Esophagus muscularis mucosa (tissue), 4 donors: ENCODE measurements around the gene CCNG2. TPM values are rescaled to one million over a fixed set of nuclear protein-coding genes. Genes with fewer than 3 reads are reported as not detected.

Experiments
- DNase-seq: peaks from one replicate; pipeline ENCODE4 v3.0.0-alpha.2; 2017; ENCODE audit errors: extremely low spot score
- H3K27ac ChIP-seq, 4 donors: fragments of 200-600 bp; sonication (generic); replicated peaks in 1 of 4; 1 replicate in 3 of 4; 2 replicates in 1 of 4; pipeline ENCODE4 v1.5.1; 2016 to 2019; ENCODE audit warnings: mild to moderate bottlenecking in 1 of 4
- H3K27me3 ChIP-seq, 4 donors: fragments of 200-600 bp; sonication (generic); one replicate each; pipeline versions ENCODE4 v1.5.1 to v1.6.0; 2016 to 2019
- H3K36me3 ChIP-seq, 4 donors: fragments of 200-600 bp; sonication (generic); one replicate each; pipeline ENCODE4 v1.5.1; 2016 to 2019
- H3K4me1 ChIP-seq, 4 donors: fragments of 200-600 bp; sonication (generic); one replicate each; pipeline ENCODE4 v1.5.1; 2016 to 2019
- H3K4me3 ChIP-seq, 4 donors: fragments of 200-600 bp; sonication (generic); 1 replicate in 2 of 4; 2 replicates in 2 of 4; pipeline ENCODE4 v1.5.1; 2016 to 2019; ENCODE audit warnings: mild to moderate bottlenecking in 4 of 4, moderate library complexity in 1 of 4
- H3K9me3 ChIP-seq, 4 donors: fragments of 200-600 bp; sonication (generic); 1 replicate in 3 of 4; 2 replicates in 1 of 4; pipeline ENCODE4 v1.5.1; 2016 to 2019
- CTCF ChIP-seq, 3 experiments: fragments of 200-600 bp in 2 of 3; fragments of 450-650 bp in 1 of 3; sonication (generic) in 2 of 3; IDR thresholded peaks; one replicate each; pipeline ENCODE4 v1.5.1; 2017 to 2019; ENCODE audit warnings: antibody characterized with exemption in 3 of 3, mild to moderate bottlenecking in 2 of 3, moderate library complexity in 1 of 3
- EP300 ChIP-seq: sonication (generic); formaldehyde crosslinking; IDR thresholded peaks from one replicate; pipeline ENCODE4 v1.6.1; 2017; ENCODE audit warnings: antibody characterized with exemption
- POLR2A ChIP-seq: fragments of 450-650 bp; IDR thresholded peaks from one replicate; pipeline ENCODE4 v1.6.1; 2017; ENCODE audit warnings: antibody characterized with exemption, moderate library complexity, mild to moderate bottlenecking, low read depth
- POLR2AphosphoS5 ChIP-seq, 2 donors: sonication (generic); formaldehyde crosslinking; IDR thresholded peaks; one replicate each; pipeline ENCODE4 v1.6.1; 2017; ENCODE audit warnings: antibody characterized with exemption in 2 of 2
- WGBS: methylation state at CpG from one replicate; pipeline ENCODE4 v1.1.5; 2018; 5-methylcytosine and 5-hydroxymethylcytosine counted together
- intact Hi-C: fragments of 100-400 bp; cut with DNase I; formaldehyde crosslinking; loops from one replicate; pipeline ENCODE4 v1.15.1; 2023
- total RNA-seq, 4 donors: library from RNA; depleted of rRNA; stranded (reverse); fragments of >200 nt; gene quantifications; one replicate each; pipeline versions ENCODE4 v1.1.0 to v1.2.1, GENCODE V29; 2016

CCNG2 gene
- total RNA-seq, 4 donors from 2014 or later: 25.7 to 33.3 (median 26.2) TPM

DNA sequence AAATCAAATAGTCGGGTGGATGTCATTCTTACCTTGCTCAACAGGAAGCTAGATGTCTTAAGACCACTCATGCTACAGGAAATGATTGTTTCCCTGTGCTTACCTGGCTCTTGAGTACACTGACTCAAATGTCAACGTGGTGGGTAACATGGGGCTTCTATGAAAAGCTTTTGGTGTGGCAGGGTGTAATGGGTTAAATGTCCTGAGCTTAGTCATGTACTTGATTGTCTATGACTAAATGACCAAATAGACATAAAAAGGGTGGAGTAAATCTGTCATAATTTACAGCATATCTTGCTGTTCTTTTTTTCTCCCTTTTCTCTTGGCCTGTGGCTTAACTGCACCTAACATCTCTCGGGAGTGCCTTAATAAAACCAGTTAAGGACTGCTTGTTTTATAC is 44.9 kb downstream of the CCNG2 start:
- H3K27ac ChIP-seq: no peak overlapping the region
- H3K27me3 ChIP-seq: no peaks in the 10 kb centered on the region
- peaks cover 0 to 5% (median 3%) of the 10 kb centered on the region in 4 donors for H3K4me1 ChIP-seq
- intact Hi-C loops: loop anchor here (5.0 to 10.0 kb wide), 3 partner anchors 105 to 777 kb away; partner anchors contain the start of gene CCDC158
- DNase-seq: no peak
- TF ChIP-seq CTCF (IDR thresholded peaks at IDR 0.05) (no peak), POLR2A (no peak), EP300 (no peak)
- 86% methylated on average over 3 of the region's 3 CpGs for WGBS
- no peaks in the 10 kb centered on the region for H3K9me3 ChIP-seq
- no peaks in the 10 kb centered on the region for H3K36me3 ChIP-seq
- no peak overlapping the region for H3K4me3 ChIP-seq

DNA sequence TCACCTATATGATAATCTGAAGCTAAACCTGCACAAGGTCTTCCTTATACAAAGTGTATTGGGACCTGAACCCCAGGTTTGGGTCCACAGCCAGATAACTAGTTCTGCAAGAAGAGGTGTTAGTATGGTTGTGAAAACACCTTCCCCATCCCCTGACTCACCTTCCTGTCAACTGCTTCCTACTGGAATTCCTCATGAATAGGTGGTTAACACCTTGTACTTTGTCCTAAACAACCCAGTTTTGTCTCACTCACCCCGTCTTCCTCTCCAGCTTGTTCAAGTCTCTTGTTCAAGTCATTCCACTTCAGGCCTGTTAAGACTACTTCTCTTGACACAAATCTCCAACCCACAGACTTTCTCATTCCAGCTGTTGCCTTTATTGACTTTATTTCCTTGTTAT is 45.5 kb downstream of the CCNG2 start:
- intact Hi-C loops: loop anchor here (5.0 to 10.0 kb wide), 3 partner anchors 105 to 778 kb away; partner anchors contain the start of gene CCDC158
- Histone ChIP-seq H3K27me3 (no peaks in the 10 kb centered on the region), H3K4me3 (no peak overlapping the region), H3K27ac (no peak overlapping the region), H3K36me3 (no peaks in the 10 kb centered on the region), H3K4me1 (peaks cover 0 to 5% (median 3%) of the 10 kb centered on the region in 4 donors), H3K9me3 (no peaks in the 10 kb centered on the region)
- DNase-seq: no peak
- TF ChIP-seq EP300 (no peak), POLR2AphosphoS5 (IDR thresholded peaks at IDR 0.05) (no peak), POLR2A (no peak), CTCF (IDR thresholded peaks at IDR 0.05) (no peak)
- 89% methylated on average over 1 of the region's 1 CpG for WGBS

- Histone ChIP-seq H3K9me3 (no peaks in the 10 kb centered on the region), H3K4me1 (peaks cover 0 to 5% (median 3%) of the 10 kb centered on the region in 4 donors), H3K27me3 (no peaks in the 10 kb centered on the region), H3K27ac (no peak overlapping the region), H3K36me3 (no peaks in the 10 kb centered on the region), H3K4me3 (no peak overlapping the region)
- TF ChIP-seq POLR2A (no peak), POLR2AphosphoS5 (IDR thresholded peaks at IDR 0.05) (peak in 1 of 2 donors; percentile 22), CTCF (IDR thresholded peaks at IDR 0.05) (peak; percentile 66 to 81 (median 75)), EP300 (no peak)
- WGBS: 7% methylated on average over 7 of the region's 8 CpGs
- DNase-seq: no peak
- intact Hi-C loops: loop anchor here (2.0 to 10.0 kb wide), 4 partner anchors 106 to 779 kb away; partner anchors contain the start of gene CCDC158
These were observed 46.6 kb downstream of the CCNG2 start for GRCh38 chr4:77203380-77204197.

DNA sequence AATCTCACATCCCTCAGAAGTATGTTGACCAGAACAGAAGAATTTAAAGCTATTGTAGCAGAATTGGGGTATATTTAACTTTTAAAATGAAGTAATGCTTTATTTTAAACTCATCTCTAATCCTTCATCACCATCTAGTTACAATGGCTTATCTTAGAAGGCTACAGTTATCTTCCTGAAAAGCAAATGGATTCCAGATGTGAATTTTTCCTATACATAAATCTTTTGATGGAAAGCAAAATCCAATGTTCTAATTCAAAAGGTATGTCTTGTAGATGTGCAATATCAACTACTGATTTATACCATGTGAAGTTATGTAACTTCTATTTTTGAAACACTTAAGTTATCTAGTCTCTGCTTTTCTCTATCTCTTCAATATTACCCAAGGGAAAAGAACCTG is 47.6 kb downstream of the CCNG2 start:
- TF ChIP-seq POLR2A (no peak), CTCF (IDR thresholded peaks at IDR 0.05) (no peak), EP300 (no peak), POLR2AphosphoS5 (IDR thresholded peaks at IDR 0.05) (no peak)
- Histone ChIP-seq H3K36me3 (no peaks in the 10 kb centered on the region), H3K27me3 (no peaks in the 10 kb centered on the region), H3K27ac (no peak overlapping the region), H3K4me3 (no peak overlapping the region), H3K9me3 (no peaks in the 10 kb centered on the region), H3K4me1 (peaks cover 0 to 5% (median 3%) of the 10 kb centered on the region in 4 donors)
- DNase-seq: no peak
- intact Hi-C loops: loop anchor here (2.0 to 10.0 kb wide), 4 partner anchors 107 to 780 kb away; partner anchors contain the start of gene CCDC158
